ENCODE measurements around the gene HS3ST5. TPM values are rescaled to one million over a fixed set of nuclear protein-coding genes. Genes with fewer than 3 reads are reported as not detected.

HS3ST5 gene
- total RNA-seq, 2 donors from 2014 or later: not detected

DNA sequence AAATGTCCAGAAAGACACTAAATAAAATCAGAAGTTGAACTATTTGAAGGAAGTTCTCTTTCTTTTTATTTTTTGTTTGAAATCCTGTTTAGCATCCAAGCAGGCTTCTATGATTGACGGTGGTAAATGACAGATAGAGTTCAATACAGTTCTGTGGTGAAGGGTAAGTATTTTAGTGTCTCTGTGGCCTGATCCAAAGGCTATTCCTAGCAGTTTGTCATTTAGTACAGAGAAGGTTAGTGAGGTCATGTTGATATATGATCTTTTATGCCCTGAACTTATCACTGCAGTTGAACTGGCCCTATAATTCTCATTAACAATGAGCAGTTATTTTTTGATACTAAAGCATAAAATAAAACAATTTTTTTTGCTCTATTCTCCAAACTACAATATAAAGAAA lies 227.2 kb downstream of the HS3ST5 start:
- no peaks in the 10 kb centered on the region for H3K27me3 ChIP-seq (replicated peaks; ENCODE audit: insufficient read depth)
- no peak for TF ChIP-seq CTCF (IDR thresholded peaks at IDR 0.05)
- H3K4me1 ChIP-seq (ENCODE audit: control insufficient read depth in 1 of 2, low read depth in 2 of 2): no peaks in the 10 kb centered on the region
- ATAC-seq (ENCODE audit: insufficient number of reproducible peaks, low FRiP score, low read depth): no peak
- no peak overlapping the region for H3K27ac ChIP-seq
- H3K36me3 ChIP-seq: no peaks in the 10 kb centered on the region
- no peaks in the 10 kb centered on the region for H3K9me3 ChIP-seq
- no peak for DNase-seq (ENCODE audit: low spot score)
- H3K4me3 ChIP-seq: no peak overlapping the region

GRCh38 chr6:114108119-114109002 lies 234.5 kb downstream of the HS3ST5 start:
- no peaks in the 10 kb centered on the region for H3K9me3 ChIP-seq
- H3K4me3 ChIP-seq: no peak overlapping the region
- no peak overlapping the region for H3K27ac ChIP-seq
- DNase-seq (ENCODE audit: low spot score): no peak
- H3K4me1 ChIP-seq (ENCODE audit: control insufficient read depth in 1 of 2, low read depth in 2 of 2): no peaks in the 10 kb centered on the region
- no peaks in the 10 kb centered on the region for H3K36me3 ChIP-seq
- no peaks in the 10 kb centered on the region for H3K27me3 ChIP-seq (replicated peaks; ENCODE audit: insufficient read depth)
- no peak for ATAC-seq (ENCODE audit: insufficient number of reproducible peaks, low FRiP score, low read depth)
- TF ChIP-seq CTCF (IDR thresholded peaks at IDR 0.05): peak; percentile 39

- H3K4me1 ChIP-seq (ENCODE audit: control insufficient read depth in 1 of 2, low read depth in 2 of 2): no peaks in the 10 kb centered on the region
- DNase-seq (ENCODE audit: low spot score) (no peak), ATAC-seq (ENCODE audit: insufficient number of reproducible peaks, low FRiP score, low read depth) (no peak)
- no peaks in the 10 kb centered on the region for H3K36me3 ChIP-seq
- no peak overlapping the region for H3K4me3 ChIP-seq
- no peaks in the 10 kb centered on the region for H3K9me3 ChIP-seq
- no peak for TF ChIP-seq CTCF (IDR thresholded peaks at IDR 0.05)
- H3K27me3 ChIP-seq (replicated peaks; ENCODE audit: insufficient read depth): no peaks in the 10 kb centered on the region
- H3K27ac ChIP-seq: no peak overlapping the region
Observed at GRCh38 chr6:114106020-114106419, 236.8 kb downstream of the HS3ST5 start.

GRCh38 chr6:114101255-114101654 lies 241.6 kb downstream of the HS3ST5 start:
- no peak for ATAC-seq (ENCODE audit: insufficient number of reproducible peaks, low FRiP score, low read depth)
- H3K4me1 ChIP-seq (ENCODE audit: control insufficient read depth in 1 of 2, low read depth in 2 of 2): no peaks in the 10 kb centered on the region
- TF ChIP-seq CTCF (IDR thresholded peaks at IDR 0.05): no peak
- DNase-seq (ENCODE audit: low spot score): no peak
- no peaks in the 10 kb centered on the region for H3K9me3 ChIP-seq
- H3K27ac ChIP-seq: no peak overlapping the region
- H3K27me3 ChIP-seq (replicated peaks; ENCODE audit: insufficient read depth): no peaks in the 10 kb centered on the region
- H3K36me3 ChIP-seq: no peaks in the 10 kb centered on the region
- H3K4me3 ChIP-seq: no peak overlapping the region

DNA sequence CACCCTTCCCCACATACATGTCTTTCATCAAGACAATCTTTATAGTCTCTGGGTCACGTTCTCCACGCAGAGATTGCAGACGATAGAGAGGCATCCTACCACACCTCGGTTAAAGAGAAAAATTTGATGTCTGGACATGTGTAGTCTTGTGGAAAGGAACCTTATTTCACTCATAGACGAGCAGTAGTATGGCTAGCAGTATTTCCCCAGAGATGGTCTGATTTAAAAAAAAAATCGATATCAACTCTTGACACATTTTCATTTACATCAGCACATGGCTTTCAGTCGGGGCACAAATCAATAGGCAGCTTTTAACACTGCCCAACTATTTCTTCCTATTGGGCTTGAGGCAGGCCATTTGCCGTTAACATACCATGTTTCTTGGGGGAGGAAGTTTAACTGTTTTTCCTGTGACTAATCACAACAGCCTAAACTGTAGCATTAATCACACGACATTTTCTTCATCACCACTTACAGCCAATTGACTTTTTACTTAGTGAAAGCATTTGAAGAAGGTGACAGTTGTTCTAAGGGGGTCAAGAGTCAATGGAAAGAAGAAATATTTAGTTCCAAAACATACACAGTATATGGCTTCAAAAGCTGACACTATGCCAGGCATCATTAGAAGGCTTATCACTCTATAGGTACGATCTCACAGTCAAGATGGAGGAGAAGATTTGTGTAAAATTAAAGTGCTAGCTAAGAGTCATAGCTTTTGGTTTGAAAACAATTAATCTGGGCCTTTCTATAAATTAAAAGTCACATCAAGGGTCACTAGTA lies 242.4 kb downstream of the HS3ST5 start:
- no peaks in the 10 kb centered on the region for H3K36me3 ChIP-seq
- TF ChIP-seq CTCF (IDR thresholded peaks at IDR 0.05): no peak
- no peak overlapping the region for H3K4me3 ChIP-seq
- no peaks in the 10 kb centered on the region for H3K9me3 ChIP-seq
- H3K27me3 ChIP-seq (replicated peaks; ENCODE audit: insufficient read depth): no peaks in the 10 kb centered on the region
- no peak overlapping the region for H3K27ac ChIP-seq
- no peaks in the 10 kb centered on the region for H3K4me1 ChIP-seq (ENCODE audit: control insufficient read depth in 1 of 2, low read depth in 2 of 2)
- no peak for DNase-seq (ENCODE audit: low spot score)
- no peak for ATAC-seq (ENCODE audit: insufficient number of reproducible peaks, low FRiP score, low read depth)

All from thoracic aorta (tissue), 2 donors.